Measurements from ENCODE around the gene PAAF1.
"Not testable (repeated sequence)": the region's sequence is repeated elsewhere in the genome, so short reads cannot be mapped to it uniquely, and the experiment has no call there.

PAAF1 gene

DNA sequence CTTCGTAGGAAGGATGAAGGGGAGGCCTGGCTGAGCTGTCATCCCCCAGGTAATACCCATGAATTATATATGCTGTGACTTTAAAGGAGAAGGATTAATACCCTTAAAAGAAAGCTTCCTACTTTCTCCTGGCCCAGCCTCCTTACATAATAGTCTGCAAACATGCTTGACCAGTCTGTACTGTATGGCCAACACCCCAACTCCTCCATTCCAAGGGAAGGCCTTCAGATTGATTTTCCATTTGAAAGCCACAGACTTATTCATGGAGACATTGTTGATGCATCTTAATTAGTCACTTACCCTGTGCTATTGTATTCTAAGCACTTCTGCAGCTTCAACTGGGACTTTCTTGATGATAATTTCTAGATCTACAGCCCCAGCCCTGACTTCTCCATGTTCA, 2.0 kb downstream of the PAAF1 start:
- H3K4me1 ChIP-seq (ENCODE audit: insufficient read depth, poor library complexity, severe bottlenecking): peaks cover 10% of the 10 kb centered on the region
- H3K36me3 ChIP-seq (ENCODE audit: low read depth): peaks cover 36% of the 10 kb centered on the region
- H3K4me3 ChIP-seq (ENCODE audit: severe bottlenecking): no peak overlapping the region
- H3K27ac ChIP-seq (ENCODE audit: poor library complexity, severe bottlenecking): no peak overlapping the region
- DNase-seq (ENCODE audit: low spot score) (no peak), ATAC-seq (ENCODE audit: low read depth) (no peak)
- no peaks in the 10 kb centered on the region for H3K27me3 ChIP-seq (ENCODE audit: insufficient read depth, poor library complexity, severe bottlenecking)
- TF ChIP-seq, protein P1, sequence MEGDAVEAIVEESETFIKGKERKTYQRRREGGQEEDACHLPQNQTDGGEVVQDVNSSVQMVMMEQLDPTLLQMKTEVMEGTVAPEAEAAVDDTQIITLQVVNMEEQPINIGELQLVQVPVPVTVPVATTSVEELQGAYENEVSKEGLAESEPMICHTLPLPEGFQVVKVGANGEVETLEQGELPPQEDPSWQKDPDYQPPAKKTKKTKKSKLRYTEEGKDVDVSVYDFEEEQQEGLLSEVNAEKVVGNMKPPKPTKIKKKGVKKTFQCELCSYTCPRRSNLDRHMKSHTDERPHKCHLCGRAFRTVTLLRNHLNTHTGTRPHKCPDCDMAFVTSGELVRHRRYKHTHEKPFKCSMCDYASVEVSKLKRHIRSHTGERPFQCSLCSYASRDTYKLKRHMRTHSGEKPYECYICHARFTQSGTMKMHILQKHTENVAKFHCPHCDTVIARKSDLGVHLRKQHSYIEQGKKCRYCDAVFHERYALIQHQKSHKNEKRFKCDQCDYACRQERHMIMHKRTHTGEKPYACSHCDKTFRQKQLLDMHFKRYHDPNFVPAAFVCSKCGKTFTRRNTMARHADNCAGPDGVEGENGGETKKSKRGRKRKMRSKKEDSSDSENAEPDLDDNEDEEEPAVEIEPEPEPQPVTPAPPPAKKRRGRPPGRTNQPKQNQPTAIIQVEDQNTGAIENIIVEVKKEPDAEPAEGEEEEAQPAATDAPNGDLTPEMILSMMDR (IDR thresholded peaks at IDR 0.05; ENCODE audit: poor library complexity, severe bottlenecking): no peak
- H3K9me3 ChIP-seq (ENCODE audit: severe bottlenecking): no peaks in the 10 kb centered on the region

DNA sequence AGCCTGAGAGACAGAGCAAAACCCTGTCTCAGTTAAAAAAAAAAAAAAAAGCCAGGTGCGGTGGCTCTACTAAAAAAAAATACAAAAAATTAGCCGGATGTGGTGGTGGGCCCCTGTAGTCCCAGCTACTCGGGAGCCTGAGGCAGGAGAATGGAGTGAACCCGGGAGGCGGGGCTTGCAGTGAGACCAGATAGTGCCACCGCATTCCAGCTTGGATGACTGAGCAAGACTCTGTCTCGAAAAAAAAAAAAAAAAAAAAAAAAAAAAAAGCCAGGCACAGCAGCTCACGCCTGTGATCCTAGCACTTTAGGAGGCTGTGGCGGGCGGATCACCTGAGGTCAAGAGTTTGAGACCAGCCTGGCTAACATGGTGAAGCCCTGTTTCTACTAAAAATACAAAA, 3.6 kb downstream of the PAAF1 start:
- H3K27ac ChIP-seq (ENCODE audit: poor library complexity, severe bottlenecking); H3K4me1 ChIP-seq (ENCODE audit: insufficient read depth, poor library complexity, severe bottlenecking); ATAC-seq (ENCODE audit: low read depth); DNase-seq (ENCODE audit: low spot score); H3K9me3 ChIP-seq (ENCODE audit: severe bottlenecking); H3K27me3 ChIP-seq (ENCODE audit: insufficient read depth, poor library complexity, severe bottlenecking); H3K4me3 ChIP-seq (ENCODE audit: severe bottlenecking): not testable (repeated sequence)
- peaks cover 26% of the 10 kb centered on the region for H3K36me3 ChIP-seq (ENCODE audit: low read depth)

DNA sequence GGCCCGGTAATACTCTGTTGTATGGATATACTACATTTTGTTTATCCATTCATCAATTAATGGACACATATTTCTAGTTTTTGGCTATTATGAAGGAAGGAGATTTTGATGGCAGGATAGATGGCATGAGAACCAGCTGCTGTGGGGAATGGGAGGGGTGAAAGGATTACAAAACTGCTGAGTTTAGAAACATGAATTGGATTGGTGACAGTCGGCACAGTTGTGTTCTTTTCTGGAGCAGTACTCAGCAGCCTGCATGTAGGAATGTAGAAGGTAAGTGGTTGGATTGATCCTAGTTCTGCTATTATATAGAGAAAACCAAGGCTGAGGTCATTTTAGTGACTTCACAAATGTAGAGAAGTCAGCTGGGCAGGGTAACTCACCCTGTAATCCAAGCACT, 7.1 kb downstream of the PAAF1 start:
- H3K27ac ChIP-seq (ENCODE audit: poor library complexity, severe bottlenecking): no peak overlapping the region
- no peak overlapping the region for H3K4me3 ChIP-seq (ENCODE audit: severe bottlenecking)
- no peak for DNase-seq (ENCODE audit: low spot score)
- H3K9me3 ChIP-seq (ENCODE audit: severe bottlenecking): no peaks in the 10 kb centered on the region
- no peak for ATAC-seq (ENCODE audit: low read depth)
- H3K4me1 ChIP-seq (ENCODE audit: insufficient read depth, poor library complexity, severe bottlenecking): no peaks in the 10 kb centered on the region
- H3K27me3 ChIP-seq (ENCODE audit: insufficient read depth, poor library complexity, severe bottlenecking): no peaks in the 10 kb centered on the region
- peaks cover 43% of the 10 kb centered on the region for H3K36me3 ChIP-seq (ENCODE audit: low read depth)
- TF ChIP-seq, protein P1 (IDR thresholded peaks at IDR 0.05; ENCODE audit: poor library complexity, severe bottlenecking): no peak

DNA sequence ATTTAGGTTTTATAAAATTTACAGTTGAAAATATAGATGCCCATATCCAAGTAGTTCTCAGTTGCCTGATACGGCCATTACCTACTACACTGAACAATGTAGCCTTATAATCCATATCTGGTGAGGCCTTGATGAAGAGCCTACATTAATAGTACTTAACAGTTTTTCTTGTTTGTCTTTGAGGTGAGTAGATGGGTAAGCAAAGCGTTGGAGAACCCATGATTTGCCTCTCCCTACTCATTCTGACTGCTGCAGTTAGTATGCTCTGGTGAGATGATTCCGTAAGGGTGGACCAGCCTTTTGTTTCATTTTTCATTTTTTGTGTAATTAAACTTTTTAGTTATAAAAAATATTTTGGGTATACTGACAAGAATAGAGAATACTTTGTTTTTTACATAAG, 11.4 kb downstream of the PAAF1 start:
- no peaks in the 10 kb centered on the region for H3K4me1 ChIP-seq (ENCODE audit: insufficient read depth, poor library complexity, severe bottlenecking)
- DNase-seq (ENCODE audit: low spot score) (no peak), ATAC-seq (ENCODE audit: low read depth) (no peak)
- no peak overlapping the region for H3K4me3 ChIP-seq (ENCODE audit: severe bottlenecking)
- TF ChIP-seq, protein P1 (IDR thresholded peaks at IDR 0.05; ENCODE audit: poor library complexity, severe bottlenecking): no peak
- H3K36me3 ChIP-seq (ENCODE audit: low read depth): peaks cover 67% of the 10 kb centered on the region
- no peaks in the 10 kb centered on the region for H3K9me3 ChIP-seq (ENCODE audit: severe bottlenecking)
- no peaks in the 10 kb centered on the region for H3K27me3 ChIP-seq (ENCODE audit: insufficient read depth, poor library complexity, severe bottlenecking)
- H3K27ac ChIP-seq (ENCODE audit: poor library complexity, severe bottlenecking): no peak overlapping the region

DNA sequence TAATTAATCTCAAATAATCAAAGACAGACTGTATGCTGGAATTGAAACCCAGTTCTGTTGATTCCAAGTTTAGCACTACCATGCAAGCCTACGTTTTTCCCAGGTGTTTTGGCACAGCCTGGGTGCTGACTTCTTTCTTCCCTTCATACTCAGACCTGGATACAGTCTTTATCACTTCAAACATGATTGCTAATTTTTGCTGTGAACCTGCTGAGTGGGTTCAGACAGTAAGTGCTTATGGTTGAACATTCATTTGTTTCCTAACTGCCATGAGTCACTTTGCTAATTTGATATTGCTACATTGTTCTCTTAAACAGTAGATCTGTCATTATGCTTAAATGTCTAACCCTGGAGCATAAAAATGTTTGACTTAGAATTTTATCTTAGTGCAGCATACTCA, 12.2 kb downstream of the PAAF1 start:
- H3K4me1 ChIP-seq (ENCODE audit: insufficient read depth, poor library complexity, severe bottlenecking): no peaks in the 10 kb centered on the region
- no peak overlapping the region for H3K4me3 ChIP-seq (ENCODE audit: severe bottlenecking)
- TF ChIP-seq, protein P1 (IDR thresholded peaks at IDR 0.05; ENCODE audit: poor library complexity, severe bottlenecking): no peak
- H3K9me3 ChIP-seq (ENCODE audit: severe bottlenecking): no peaks in the 10 kb centered on the region
- DNase-seq (ENCODE audit: low spot score): no peak
- H3K27ac ChIP-seq (ENCODE audit: poor library complexity, severe bottlenecking): no peak overlapping the region
- ATAC-seq (ENCODE audit: low read depth): peak; percentile 50
- peaks cover 67% of the 10 kb centered on the region for H3K36me3 ChIP-seq (ENCODE audit: low read depth)
- H3K27me3 ChIP-seq (ENCODE audit: insufficient read depth, poor library complexity, severe bottlenecking): no peaks in the 10 kb centered on the region
